Spleen (tissue), 11 donors: ENCODE measurements around the gene TMEM138. TPM values are rescaled to one million over a fixed set of nuclear protein-coding genes. Genes with fewer than 3 reads are reported as not detected.

Experiments
- DNase-seq: peaks from one replicate; pipeline ENCODE4 v3.0.0-alpha.2; 2020
- H3K27ac ChIP-seq, 8 donors: fragments of 200-600 bp; sonication (generic) in 7 of 8; 1 replicate in 4 of 8; 2 replicates in 4 of 8; pipeline versions ENCODE4 v1.5.0 to v1.8.0; 2016 to 2021; ENCODE audit warnings: inconsistent platforms in 4 of 8, mild to moderate bottlenecking in 4 of 8, moderate library complexity in 1 of 8
- H3K27me3 ChIP-seq, 7 donors: fragments of 200-600 bp; sonication (generic) in 6 of 7; replicated peaks in 1 of 7; 1 replicate in 4 of 7; 2 replicates in 3 of 7; pipeline versions ENCODE4 v1.5.0 to v1.8.0; 2016 to 2021; ENCODE audit warnings: inconsistent platforms in 3 of 7, mild to moderate bottlenecking in 1 of 7
- H3K36me3 ChIP-seq, 6 donors: fragments of 200-600 bp; sonication (generic) in 5 of 6; 1 replicate in 4 of 6; 2 replicates in 2 of 6; pipeline versions ENCODE4 v1.5.0 to v1.8.0; 2016 to 2021; ENCODE audit warnings: inconsistent platforms in 2 of 6
- H3K4me1 ChIP-seq, 6 donors: fragments of 200-600 bp; sonication (generic) in 5 of 6; 1 replicate in 3 of 6; 2 replicates in 3 of 6; pipeline versions ENCODE4 v1.5.0 to v1.8.0; 2016 to 2021; ENCODE audit warnings: inconsistent platforms in 3 of 6
- H3K4me3 ChIP-seq, 8 donors: fragments of 200-600 bp; sonication (generic) in 7 of 8; 1 replicate in 4 of 8; 2 replicates in 4 of 8; pipeline versions ENCODE4 v1.5.0 to v1.8.0; 2016 to 2021; ENCODE audit warnings: inconsistent platforms in 4 of 8, mild to moderate bottlenecking in 4 of 8, moderate library complexity in 2 of 8
- H3K9me3 ChIP-seq, 8 donors: fragments of 200-600 bp; sonication (generic) in 7 of 8; 1 replicate in 4 of 8; 2 replicates in 4 of 8; pipeline versions ENCODE4 v1.5.0 to v1.8.0; 2016 to 2021; ENCODE audit warnings: inconsistent platforms in 4 of 8
- POLR2A ChIP-seq, 3 donors: fragments of 450-650 bp; IDR thresholded peaks; one replicate each; pipeline ENCODE4 v1.5.1; 2017; ENCODE audit warnings: antibody characterized with exemption in 3 of 3, mild to moderate bottlenecking in 1 of 3
- POLR2AphosphoS5 ChIP-seq, 3 donors: sonication (generic); formaldehyde crosslinking; IDR thresholded peaks; one replicate each; pipeline ENCODE4 v1.5.1; 2017; ENCODE audit warnings: antibody characterized with exemption in 3 of 3
- WGBS, 5 donors: extraction: QIAGEN DNeasy Blood & Tissue Kit in 3 of 5; methylation state at CpG; one replicate each; pipeline versions ENCODE4 v1.1.5 to v1.1.7; 2013 to 2018; 5-methylcytosine and 5-hydroxymethylcytosine counted together
- intact Hi-C: fragments of 100-400 bp; cut with DNase I; formaldehyde crosslinking; loops from one replicate; pipeline ENCODE4 v1.15.0; 2023; ENCODE audit warnings: low total_unique reads
- polyA plus RNA-seq, 3 donors: library from polyadenylated mRNA; stranded (reverse); fragments of 200-250 nt; gene quantifications; one replicate each; pipeline ENCODE4 v1.2.1, GENCODE V29; 2013
- total RNA-seq, 7 donors: library from RNA; depleted of rRNA in 3 of 7; stranded (reverse); fragments of >200 nt in 3 of 7; fragmentation: NEBNext Ultra II Directional in 4 of 7; extraction: Animal tissue kit (Norgen Biotek cat#: 25700) in 4 of 7; gene quantifications; one replicate each; pipeline versions ENCODE4 v1.1.0 to v1.2.1, GENCODE V29; 2016 to 2021
- TF ChIP-seq, protein P1 (sequence below), 11 experiments: fragments of 200-600 bp in 7 of 11; fragments of 450-650 bp in 4 of 11; sonication (generic) in 4 of 11; IDR thresholded peaks in 8 of 11; conservative IDR thresholded peaks in 3 of 11; 1 replicate in 7 of 11; 2 replicates in 4 of 11; pipeline versions ENCODE4 v1.4.0 to v1.8.0; 2016 to 2021; ENCODE audit warnings: antibody characterized with exemption in 11 of 11, inconsistent platforms in 4 of 11, mild to moderate bottlenecking in 1 of 11
- donor health status: healthy with polysubstance abuse.
- donor health status: DM: no; HTN: no; CAD: no; lungs with moderate emphysema.
- donor health status: DM: no; HTN: no; CAD: no.
- donor health status: Bipolar disorder and iron deficiency.
- donor health status: healthy.
- donor health status: DM: no; HTN: no; CAD: no.
- donor health status: DM: yes; HTN: yes; CAD: no.

TMEM138 gene
- total and polyA plus RNA-seq, 10 donors = 26.8 to 53.9 (median 42.5) TPM

DNA sequence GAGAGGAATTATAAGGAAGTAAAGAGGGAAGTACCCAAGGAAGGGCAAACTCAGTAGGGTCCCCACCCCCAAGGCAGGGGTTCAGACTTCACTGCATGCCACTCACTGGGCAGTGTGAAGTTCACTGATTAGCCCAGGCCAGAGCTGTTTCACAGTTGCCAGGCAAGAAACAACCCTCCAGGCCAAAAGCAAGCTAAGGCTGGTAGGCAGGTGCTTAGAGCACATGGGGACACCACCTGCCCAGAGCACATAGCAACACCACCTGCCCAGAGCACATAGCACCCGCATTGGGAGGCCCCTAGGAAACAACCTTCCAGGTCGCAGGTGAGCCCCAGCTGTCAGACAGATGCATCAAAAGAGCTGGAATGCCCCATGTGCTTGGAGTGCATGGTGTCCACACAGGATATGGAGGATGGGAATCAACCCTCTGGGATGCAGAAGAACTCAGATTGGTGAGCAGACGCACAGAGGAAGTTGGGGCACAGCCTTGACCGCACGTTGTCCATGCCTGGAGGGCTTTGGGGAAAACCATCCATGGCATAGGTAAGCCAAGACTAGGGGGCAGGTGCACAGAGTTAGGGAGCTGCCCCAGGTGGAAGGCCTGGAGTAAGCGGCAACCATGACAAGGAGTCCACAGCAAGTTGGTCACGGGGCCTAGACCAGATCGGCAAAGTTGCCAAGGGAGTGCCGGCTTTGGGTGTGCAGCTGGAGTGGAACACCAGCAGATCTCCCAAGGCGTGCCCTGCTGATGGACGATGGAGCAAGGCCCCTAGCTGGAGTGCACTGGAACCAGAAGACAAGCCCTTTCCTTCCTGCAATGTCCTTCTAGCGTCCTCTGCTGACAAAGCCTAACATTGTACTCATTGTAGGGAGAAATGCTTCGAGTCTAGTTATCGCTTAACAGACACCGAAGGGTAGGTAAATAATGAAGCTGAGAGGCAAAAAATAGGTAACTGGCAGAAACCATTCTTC is 22.4 kb downstream of the TMEM138 start:
- H3K36me3 ChIP-seq = no peaks in the 10 kb centered on the region
- no peak overlapping the region for H3K27ac ChIP-seq
- WGBS, 5 donors = 83 to 90% (median 85%) methylated on average over 15 of the region's 15 CpGs
- DNase-seq = no peak
- no peaks in the 10 kb centered on the region for H3K27me3 ChIP-seq
- TF ChIP-seq POLR2A (IDR thresholded peaks at IDR 0.05) (no peak), POLR2AphosphoS5 (IDR thresholded peaks at IDR 0.05) (no peak)
- TF ChIP-seq, protein P1, sequence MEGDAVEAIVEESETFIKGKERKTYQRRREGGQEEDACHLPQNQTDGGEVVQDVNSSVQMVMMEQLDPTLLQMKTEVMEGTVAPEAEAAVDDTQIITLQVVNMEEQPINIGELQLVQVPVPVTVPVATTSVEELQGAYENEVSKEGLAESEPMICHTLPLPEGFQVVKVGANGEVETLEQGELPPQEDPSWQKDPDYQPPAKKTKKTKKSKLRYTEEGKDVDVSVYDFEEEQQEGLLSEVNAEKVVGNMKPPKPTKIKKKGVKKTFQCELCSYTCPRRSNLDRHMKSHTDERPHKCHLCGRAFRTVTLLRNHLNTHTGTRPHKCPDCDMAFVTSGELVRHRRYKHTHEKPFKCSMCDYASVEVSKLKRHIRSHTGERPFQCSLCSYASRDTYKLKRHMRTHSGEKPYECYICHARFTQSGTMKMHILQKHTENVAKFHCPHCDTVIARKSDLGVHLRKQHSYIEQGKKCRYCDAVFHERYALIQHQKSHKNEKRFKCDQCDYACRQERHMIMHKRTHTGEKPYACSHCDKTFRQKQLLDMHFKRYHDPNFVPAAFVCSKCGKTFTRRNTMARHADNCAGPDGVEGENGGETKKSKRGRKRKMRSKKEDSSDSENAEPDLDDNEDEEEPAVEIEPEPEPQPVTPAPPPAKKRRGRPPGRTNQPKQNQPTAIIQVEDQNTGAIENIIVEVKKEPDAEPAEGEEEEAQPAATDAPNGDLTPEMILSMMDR (IDR thresholded peaks at IDR 0.05 in 8 of 11, conservative IDR thresholded peaks at IDR 0.05 in 3 of 11) = no peak
- H3K4me1 ChIP-seq = peaks cover 5 to 16% (median 11%) of the 10 kb centered on the region in 6 donors
- no peaks in the 10 kb centered on the region for H3K9me3 ChIP-seq
- no peak overlapping the region for H3K4me3 ChIP-seq
- intact Hi-C loops = loop anchor here (2.0 kb wide), 1 partner anchor 48 kb away; no protein-coding TSS in a partner anchor

DNA sequence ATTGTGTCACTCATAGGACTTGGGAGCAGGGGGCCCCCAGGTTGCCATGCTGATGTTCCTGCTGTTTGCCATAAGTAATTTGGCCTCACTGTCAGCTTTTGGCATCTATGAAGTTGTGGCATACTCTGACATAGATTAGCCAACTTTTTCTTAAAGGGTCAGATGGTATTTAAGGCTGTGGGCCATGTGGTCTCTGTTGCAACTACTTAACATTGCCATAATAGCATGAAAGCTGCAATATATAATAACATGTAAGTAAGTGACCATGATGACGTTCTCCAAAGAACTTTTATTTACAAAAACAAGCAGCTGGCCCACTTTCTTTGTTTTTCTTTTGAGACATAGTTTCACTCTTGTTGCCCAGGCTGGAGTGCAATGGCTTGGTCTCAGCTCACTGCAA is 28.0 kb downstream of the TMEM138 start:
- no peaks in the 10 kb centered on the region for H3K9me3 ChIP-seq
- H3K27ac ChIP-seq = no peak overlapping the region
- intact Hi-C loops = no loop called here
- H3K4me3 ChIP-seq = no peak overlapping the region
- H3K27me3 ChIP-seq = no peaks in the 10 kb centered on the region
- H3K4me1 ChIP-seq = peaks cover 17 to 45% (median 30%) of the 10 kb centered on the region in 6 donors
- TF ChIP-seq POLR2A (IDR thresholded peaks at IDR 0.05) (no peak), POLR2AphosphoS5 (IDR thresholded peaks at IDR 0.05) (no peak)
- DNase-seq = no peak
- 59 to 91% (median 62%) methylated on average over 1 of the region's 1 CpG for WGBS, 5 donors
- peaks cover 0 to 18% (median 8%) of the 10 kb centered on the region in 6 donors for H3K36me3 ChIP-seq

GRCh38 chr11:61392981-61393595 is 30.9 kb downstream of the TMEM138 start:
- intact Hi-C loops = no loop called here
- Histone ChIP-seq H3K27me3 (no peaks in the 10 kb centered on the region), H3K4me1 (peaks cover 11 to 42% (median 21%) of the 10 kb centered on the region in 6 donors), H3K27ac (peak overlapping the region; percentile 83 to 95 (median 91)), H3K4me3 (peak overlapping the region; percentile 57 to 82 (median 76)), H3K36me3 (peaks cover 0 to 47% (median 25%) of the 10 kb centered on the region in 6 donors), H3K9me3 (no peaks in the 10 kb centered on the region)
- TF ChIP-seq POLR2AphosphoS5 (IDR thresholded peaks at IDR 0.05) (no peak), POLR2A (IDR thresholded peaks at IDR 0.05) (no peak)
- TF ChIP-seq, protein P1 (IDR thresholded peaks at IDR 0.05 in 8 of 11, conservative IDR thresholded peaks at IDR 0.05 in 3 of 11) = peak in 2 of 11 experiments; percentile 36 to 44
- no peak for DNase-seq
- 1 to 7% (median 4%) methylated on average over 14 to 15 of the region's 15 CpGs for WGBS, 5 donors

DNA sequence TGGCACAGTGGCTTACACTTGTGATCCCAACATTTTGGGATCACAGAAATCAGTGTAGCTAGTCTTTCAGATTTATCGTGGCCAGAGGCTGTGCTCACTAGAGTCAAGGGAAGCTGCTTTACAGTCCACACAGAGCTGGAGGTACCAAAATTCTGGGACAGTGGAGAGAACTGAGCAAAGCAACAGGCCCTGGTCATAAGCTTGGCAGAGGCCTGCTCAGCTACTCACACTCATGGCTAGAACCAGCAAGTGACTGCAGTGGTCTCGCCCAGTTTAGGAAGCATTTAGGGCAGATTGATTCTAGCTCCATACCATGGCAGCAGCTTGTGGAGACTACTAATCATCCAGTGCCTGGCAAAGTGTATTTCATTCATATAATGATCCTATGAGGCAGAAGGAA is 39.0 kb downstream of the TMEM138 start:
- Histone ChIP-seq H3K9me3 (no peaks in the 10 kb centered on the region), H3K36me3 (peaks cover 0 to 100% (median 71%) of the 10 kb centered on the region in 6 donors), H3K4me1 (no peaks in the 10 kb centered on the region), H3K27ac (peak overlapping the region in 1 of 8 donors; percentile 50), H3K27me3 (no peaks in the 10 kb centered on the region), H3K4me3 (no peak overlapping the region)
- TF ChIP-seq POLR2A (IDR thresholded peaks at IDR 0.05) = no peak
- peak in 1 of 3 donors; percentile 7 for TF ChIP-seq POLR2AphosphoS5 (IDR thresholded peaks at IDR 0.05)
- no peak for DNase-seq
- intact Hi-C loops = no loop called here
- WGBS, 5 donors = 71 to 96% (median 92%) methylated on average over 1 to 2 of the region's 2 CpGs
